GM23338 (cell line): ENCODE results near the gene SORD. TPM values are rescaled to one million over a fixed set of nuclear protein-coding genes. Genes with fewer than 3 reads are reported as not detected.

Source experiments
- ATAC-seq: fragments of 200-7000 bp; cut with Tn5 transposase; 3 replicates; pipeline ENCODE4 v1.9.1; 2020
- DNase-seq: peaks from one replicate; pipeline ENCODE4 v3.0.0-alpha.2; 2015; ENCODE audit warnings: low spot score
- H2AFZ ChIP-seq: fragments of 200-600 bp; sonication (generic); 2 replicates; pipeline ENCODE4 v1.8.0; 2016; ENCODE audit warnings: antibody characterized with exemption, mild to moderate bottlenecking, moderate library complexity
- H3F3A ChIP-seq: fragments of 200-600 bp; sonication (generic); replicated peaks from 2 replicates; pipeline ENCODE4 v1.8.0; 2017; ENCODE audit warnings: antibody characterized with exemption, mixed run types, low read depth
- H3K27ac ChIP-seq: fragments of 200-600 bp; sonication (generic); 2 replicates; pipeline ENCODE4 v1.6.1; 2016; ENCODE audit warnings: low read depth
- H3K27me3 ChIP-seq: fragments of 200-600 bp; sonication (generic); 2 replicates; pipeline ENCODE4 v1.8.0; 2016; ENCODE audit warnings: mild to moderate bottlenecking, mixed run types, moderate library complexity; ENCODE audit not compliant: insufficient read depth
- H3K36me3 ChIP-seq: fragments of 200-600 bp; sonication (generic); 2 replicates; pipeline ENCODE4 v1.8.0; 2016; ENCODE audit warnings: mild to moderate bottlenecking; ENCODE audit not compliant: insufficient read depth
- H3K4me1 ChIP-seq: fragments of 200-600 bp; sonication (generic); 2 replicates; pipeline ENCODE4 v1.8.0; 2016; ENCODE audit warnings: mild to moderate bottlenecking, moderate library complexity; ENCODE audit not compliant: insufficient read depth
- H3K4me2 ChIP-seq: fragments of 200-600 bp; sonication (generic); 2 replicates; pipeline ENCODE4 v1.7.1; 2017; ENCODE audit warnings: mixed run types
- H3K4me3 ChIP-seq: fragments of 200-600 bp; sonication (generic); 2 replicates; pipeline ENCODE4 v1.6.1; 2016; ENCODE audit warnings: mixed run types
- H3K79me2 ChIP-seq: fragments of 200-600 bp; sonication (generic); replicated peaks from 2 replicates; pipeline ENCODE4 v1.8.0; 2017; ENCODE audit warnings: mild to moderate bottlenecking; ENCODE audit not compliant: insufficient read depth
- H3K9me2 ChIP-seq: fragments of 200-600 bp; sonication (generic); 2 replicates; pipeline ENCODE4 v1.8.0; 2017; ENCODE audit not compliant: insufficient read depth
- H4K20me1 ChIP-seq: fragments of 200-600 bp; sonication (generic); replicated peaks from 2 replicates; pipeline ENCODE4 v1.8.0; 2017; ENCODE audit warnings: mild to moderate bottlenecking; ENCODE audit not compliant: insufficient read depth
- H3K27ac Mint-ChIP-seq: 2 replicates; pipeline ENCODE4 v1.8.0; 2020; ENCODE audit warnings: inconsistent platforms, mild to moderate bottlenecking, moderate library complexity, mixed read lengths
- H3K27me3 Mint-ChIP-seq: 3 replicates; pipeline ENCODE4 v1.8.0; 2022; ENCODE audit warnings: low read depth, mild to moderate bottlenecking, moderate library complexity, mixed read lengths, inconsistent platforms; ENCODE audit not compliant: insufficient read depth, poor library complexity
- H3K36me3 Mint-ChIP-seq: 3 replicates; pipeline ENCODE4 v1.8.0; 2021; ENCODE audit warnings: low read depth, mild to moderate bottlenecking, inconsistent platforms, moderate library complexity, mixed read lengths
- H3K4me1 Mint-ChIP-seq: 3 replicates; pipeline ENCODE4 v1.8.0; 2020; ENCODE audit warnings: mild to moderate bottlenecking, inconsistent platforms, mixed read lengths
- H3K4me3 Mint-ChIP-seq: 3 replicates; pipeline ENCODE4 v1.8.0; 2021; ENCODE audit warnings: moderate library complexity, mild to moderate bottlenecking, inconsistent platforms, mixed read lengths
- H3K9me3 Mint-ChIP-seq: 3 replicates; pipeline ENCODE4 v1.8.0; 2020; ENCODE audit warnings: moderate library complexity, mild to moderate bottlenecking, inconsistent platforms, mixed read lengths
- CREB1 ChIP-seq: fragments of 250-450 bp; sonication (Bioruptor Pico); IDR thresholded peaks from 2 replicates; pipeline ENCODE4 v1.5.0; 2020; ENCODE audit warnings: low read depth, mild to moderate bottlenecking, moderate library complexity
- EZH2 ChIP-seq: fragments of 200-600 bp; sonication (generic); IDR thresholded peaks from one replicate; pipeline ENCODE4 v1.8.0; 2017; ENCODE audit warnings: antibody characterized with exemption, mild to moderate bottlenecking, low read depth; ENCODE audit not compliant: unreplicated experiment
- EZH2phosphoT487 ChIP-seq: fragments of 200-600 bp; sonication (generic); IDR thresholded peaks from one replicate; pipeline ENCODE4 v1.8.1; 2018; ENCODE audit warnings: antibody characterized with exemption; ENCODE audit not compliant: unreplicated experiment
- JUNB ChIP-seq: IDR thresholded peaks from one replicate; pipeline ENCODE4 v1.6.1; 2016; ENCODE audit warnings: antibody characterized with exemption; ENCODE audit not compliant: unreplicated experiment
- NANOG ChIP-seq: IDR thresholded peaks from 2 replicates; pipeline ENCODE4 v1.6.1; 2016; ENCODE audit warnings: antibody characterized with exemption, borderline replicate concordance
- STAT1 ChIP-seq: IDR thresholded peaks from one replicate; pipeline ENCODE4 v1.6.1; 2016; ENCODE audit warnings: antibody characterized with exemption; ENCODE audit not compliant: unreplicated experiment
- ZNF114 ChIP-seq: fragments of 250-450 bp; sonication (Bioruptor Pico); IDR thresholded peaks from 2 replicates; pipeline ENCODE4 v1.5.0; 2020; ENCODE audit warnings: mild to moderate bottlenecking, moderate library complexity
- ZNF331 ChIP-seq: fragments of 250-450 bp; sonication (Bioruptor Pico); IDR thresholded peaks from 2 replicates; pipeline ENCODE4 v1.5.0; 2020; ENCODE audit warnings: low read depth, mild to moderate bottlenecking, moderate library complexity
- ZNF462 ChIP-seq: fragments of 250-450 bp; sonication (Bioruptor Pico); IDR thresholded peaks from 2 replicates; pipeline ENCODE4 v1.5.0; 2020; ENCODE audit warnings: mild to moderate bottlenecking, moderate library complexity
- polyA plus RNA-seq: library from polyadenylated mRNA; unstranded; fragments of >200 nt; fragmentation: Nextera tagmentation; extraction: Ambion mirVana; gene quantifications from 2 replicates; pipeline ENCODE4 v1.2.1, GENCODE V29; 2016
- total RNA-seq: library from RNA; depleted of rRNA; stranded (reverse); fragments of >200 nt; shearing (Covaris generic); gene quantifications from 2 replicates; pipeline ENCODE4 v1.2.3, GENCODE V29; 2014

Gene SORD
- total and polyA plus RNA-seq, 2 experiments from 2014 or later, result 12.5 to 55.0 TPM

DNA sequence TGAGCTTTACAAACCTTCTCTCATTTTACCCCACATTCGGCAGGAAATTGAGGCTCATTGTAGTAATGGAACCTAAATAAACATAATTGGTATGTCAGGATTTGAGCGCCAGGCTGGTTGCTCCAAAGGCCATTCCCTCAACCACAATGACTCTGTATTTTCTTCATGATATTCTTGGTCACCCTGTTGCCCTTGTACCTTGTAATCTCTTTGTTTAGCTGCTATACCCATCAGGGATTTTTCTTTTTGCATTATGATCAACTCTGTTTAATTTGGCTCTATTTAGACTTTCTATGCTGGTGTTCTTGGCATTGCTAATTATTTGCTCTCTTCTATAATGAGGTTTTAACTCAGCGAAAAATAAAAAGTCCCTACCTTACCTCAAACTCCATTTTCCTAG lies 61.2 kb downstream of the SORD start:
- no peaks in the 10 kb centered on the region for H3K79me2 ChIP-seq
- no peaks in the 10 kb centered on the region for H3K9me3 Mint-ChIP-seq

More for the DNA sequence above, 61.2 kb downstream of the SORD start:
- Histone ChIP-seq H3K36me3 (no peaks in the 10 kb centered on the region), H3K4me2 (no peak overlapping the region), H3K4me3 (no peak overlapping the region), H4K20me1 (no peaks in the 10 kb centered on the region), H3K27me3 (no peaks in the 10 kb centered on the region), H3K27ac (no peak overlapping the region), H3K4me1 (no peaks in the 10 kb centered on the region), H2AFZ (no peak overlapping the region; the same call in 1 of the 2 replicates), H3F3A (no peaks in the 10 kb centered on the region), H3K9me2 (no peaks in the 10 kb centered on the region)
- no peak overlapping the region for H3K4me3 Mint-ChIP-seq
- no peaks in the 10 kb centered on the region for H3K36me3 Mint-ChIP-seq
- ATAC-seq, result no peak
- TF ChIP-seq ZNF331, result no peak
- TF ChIP-seq NANOG, result no peak
- TF ChIP-seq EZH2phosphoT487, result no peak
- TF ChIP-seq CREB1 (CRISPR knock-in tag), result no peak
- no peak for TF ChIP-seq ZNF114
- no peak for TF ChIP-seq ZNF462 (CRISPR knock-in tag)
- no peak for TF ChIP-seq EZH2
- no peak for TF ChIP-seq STAT1
- no peak for TF ChIP-seq JUNB
- peaks cover 1% of the 10 kb centered on the region for H3K27me3 Mint-ChIP-seq
- no peaks in the 10 kb centered on the region for H3K4me1 Mint-ChIP-seq
- DNase-seq, result no peak
- no peak overlapping the region for H3K27ac Mint-ChIP-seq
